Measurements from ENCODE around the gene RORC.

RORC gene

DNA sequence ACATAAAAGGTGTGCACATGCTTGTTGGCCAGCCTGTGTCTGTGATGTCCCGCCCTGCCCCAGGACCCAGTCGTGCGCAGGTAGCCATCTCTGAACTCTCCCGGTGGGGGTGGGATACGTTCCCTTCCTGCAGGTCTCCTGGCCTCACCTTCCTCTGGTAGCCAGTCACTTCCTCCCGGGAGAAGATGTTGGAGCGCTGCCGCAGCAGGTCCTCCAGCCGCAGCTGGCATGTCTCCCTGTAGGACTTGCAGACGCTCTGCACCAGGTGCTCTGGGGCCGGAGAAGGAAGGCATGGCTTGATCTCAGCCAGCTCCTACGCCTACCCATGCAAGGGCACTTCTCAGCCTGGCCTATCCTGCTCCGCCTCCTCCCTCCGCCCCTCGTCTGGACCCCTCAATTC is 17.2 kb downstream of the RORC start:
- no peak overlapping the region for H3K4me3 ChIP-seq (ENCODE audit: low read depth, low read length)
- TF ChIP-seq CTCF (IDR thresholded peaks at IDR 0.05; ENCODE audit: low read depth, low read length, missing control alignments): no peak
- no peak for DNase-seq (ENCODE audit: low read depth)

DNA sequence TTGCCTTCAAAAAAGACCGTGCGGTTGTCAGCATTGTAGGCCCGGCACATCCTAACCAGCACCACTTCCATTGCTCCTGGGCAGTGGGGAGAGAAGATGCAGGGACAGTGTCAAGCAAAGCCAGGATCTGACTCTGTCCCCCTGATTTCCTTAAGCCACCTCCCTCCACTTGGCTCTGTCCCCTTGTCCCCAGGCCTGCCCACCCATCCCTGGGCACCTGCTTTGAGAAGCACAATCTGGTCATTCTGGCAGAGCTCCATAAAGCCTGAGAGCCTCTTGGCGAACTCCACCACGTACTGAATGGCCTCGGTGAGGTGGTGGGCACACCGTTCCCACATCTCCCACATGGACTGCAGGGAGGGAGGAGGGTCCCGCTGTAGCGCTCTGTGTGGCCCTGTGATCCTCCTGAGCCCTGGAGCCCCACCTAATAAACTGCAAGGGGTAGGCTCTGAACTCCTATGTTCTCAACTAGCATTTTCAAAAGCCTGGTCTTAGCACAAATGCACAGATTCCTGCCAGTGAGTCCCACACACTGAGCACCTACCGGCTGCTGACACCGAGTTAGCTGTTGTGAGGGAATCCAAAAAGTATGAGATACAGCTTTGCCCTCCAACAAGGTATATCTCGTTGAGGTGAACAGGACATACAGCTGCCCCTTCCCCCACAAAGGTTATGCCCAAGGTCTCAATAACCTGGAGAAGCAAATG is 18.2 kb downstream of the RORC start:
- no peak for DNase-seq (ENCODE audit: low read depth)
- no peak for TF ChIP-seq CTCF (IDR thresholded peaks at IDR 0.05; ENCODE audit: low read depth, low read length, missing control alignments)
- no peak overlapping the region for H3K4me3 ChIP-seq (ENCODE audit: low read depth, low read length)

DNA sequence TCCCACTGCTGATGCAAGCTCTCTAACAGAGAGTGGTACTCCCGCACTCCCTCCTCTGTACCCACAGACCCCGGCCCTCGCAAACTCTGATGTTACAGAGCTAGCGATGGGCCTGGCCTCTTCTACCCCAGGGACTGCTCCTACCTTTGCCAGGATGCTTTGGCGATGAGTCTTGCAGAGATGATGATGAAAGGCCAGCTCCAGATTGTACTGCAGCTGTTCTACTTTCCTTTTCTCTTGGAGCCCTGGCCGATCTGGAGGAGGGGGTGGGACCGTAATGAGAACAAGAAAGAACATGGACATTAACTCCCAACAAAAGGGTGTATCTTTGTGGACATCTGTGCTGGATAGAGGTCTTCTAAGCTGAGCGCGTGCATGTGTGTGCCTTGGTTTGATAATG is 20.4 kb downstream of the RORC start:
- DNase-seq (ENCODE audit: low read depth): no peak
- no peak overlapping the region for H3K4me3 ChIP-seq (ENCODE audit: low read depth, low read length)
- TF ChIP-seq CTCF (IDR thresholded peaks at IDR 0.05; ENCODE audit: low read depth, low read length, missing control alignments): no peak

DNA sequence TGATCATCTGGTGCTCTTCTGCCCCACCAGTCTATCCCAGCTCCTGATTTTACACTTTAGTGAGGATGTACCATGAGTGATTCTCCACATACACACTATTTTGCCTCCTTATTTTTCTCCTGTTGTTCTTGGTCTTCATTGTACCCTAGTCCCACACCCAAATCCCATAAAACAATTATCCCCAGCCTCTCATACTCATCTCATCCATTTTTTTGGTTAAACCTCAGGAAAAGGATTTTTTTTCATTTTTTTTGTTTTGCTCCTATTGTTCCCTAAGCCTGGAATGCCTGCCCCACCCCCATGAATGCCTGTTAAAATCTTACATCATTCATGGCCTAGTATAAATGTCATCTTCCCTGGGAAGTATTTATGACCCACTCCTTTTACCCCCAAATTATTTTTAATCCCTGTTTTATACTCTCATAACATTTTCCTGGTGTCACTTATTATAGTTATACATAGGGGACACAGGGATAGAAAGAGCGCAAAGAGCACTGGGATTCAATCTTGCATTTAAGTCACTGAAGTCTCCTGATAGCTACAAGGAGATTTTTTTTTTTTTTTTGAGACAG is 21.5 kb downstream of the RORC start:
- TF ChIP-seq CTCF (IDR thresholded peaks at IDR 0.05; ENCODE audit: low read depth, low read length, missing control alignments): no peak
- DNase-seq (ENCODE audit: low read depth): no peak
- H3K4me3 ChIP-seq (ENCODE audit: low read depth, low read length): no peak overlapping the region

GRCh38 chr1:151809290-151809984 is 22.2 kb downstream of the RORC start:
- no peak for TF ChIP-seq CTCF (IDR thresholded peaks at IDR 0.05; ENCODE audit: low read depth, low read length, missing control alignments)
- DNase-seq (ENCODE audit: low read depth): no peak
- H3K4me3 ChIP-seq (ENCODE audit: low read depth, low read length): no peak overlapping the region

DNA sequence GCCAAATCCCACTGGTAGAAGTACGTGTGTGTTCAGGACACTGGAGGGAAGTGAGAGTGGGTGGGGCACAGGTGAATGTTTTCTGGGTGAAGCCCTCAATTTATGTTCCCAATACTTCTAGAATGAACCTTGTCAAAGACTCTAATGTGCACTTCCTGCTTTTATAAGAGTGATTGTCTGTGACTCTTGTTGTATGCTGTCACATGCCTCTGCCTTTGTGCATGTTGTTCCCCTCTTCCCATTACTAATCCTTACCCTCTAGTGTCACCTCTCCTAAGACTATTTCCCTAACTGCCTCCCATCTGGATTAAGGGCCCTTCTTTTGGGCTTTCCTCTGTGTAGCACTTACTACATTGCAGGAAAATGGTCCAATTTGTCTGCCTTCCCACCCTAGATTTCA is 23.8 kb downstream of the RORC start:
- H3K4me3 ChIP-seq (ENCODE audit: low read depth, low read length): no peak overlapping the region
- TF ChIP-seq CTCF (IDR thresholded peaks at IDR 0.05; ENCODE audit: low read depth, low read length, missing control alignments): no peak
- DNase-seq (ENCODE audit: low read depth): no peak
